ENCODE data around the gene MEF2B. TPM values are rescaled to one million over a fixed set of nuclear protein-coding genes. Genes with fewer than 3 reads are reported as not detected.
"Not testable (repeated sequence)": the region's sequence is repeated elsewhere in the genome, so short reads cannot be mapped to it uniquely, and the experiment has no call there.

The MEF2B gene
- total RNA-seq, 4 donors from 2014 or later: not detected

GRCh38 chr19:19105365-19106055 is 64.6 kb downstream of the MEF2B start:
- Histone ChIP-seq H3K4me1 (peaks cover 6 to 27% (median 17%) of the 10 kb centered on the region in 4 donors), H3K27me3 (peaks cover 0 to 5% (median 0%) of the 10 kb centered on the region in 4 donors), H3K4me3 (peak overlapping the region; percentile 34 to 54 (median 38)), H3K9me3 (no peaks in the 10 kb centered on the region), H3K36me3 (peaks cover 1 to 43% (median 14%) of the 10 kb centered on the region in 4 donors), H3K27ac (replicated peaks in 1 of 4) (no peak overlapping the region)
- WGBS: 28% methylated on average over 29 of the region's 36 CpGs
- intact Hi-C loops (cut with DNase I): no loop called here
- TF ChIP-seq POLR2A (IDR thresholded peaks at IDR 0.05; ENCODE audit: low read depth) (no peak), POLR2AphosphoS5 (IDR thresholded peaks at IDR 0.05) (no peak), EP300 (IDR thresholded peaks at IDR 0.05) (no peak), CTCF (IDR thresholded peaks at IDR 0.05) (no peak)
- no peak for DNase-seq (ENCODE audit: extremely low spot score)

- no peaks in the 10 kb centered on the region for H3K27me3 ChIP-seq
- 94% methylated on average over 11 of the region's 11 CpGs for WGBS
- no peaks in the 10 kb centered on the region for H3K9me3 ChIP-seq
- H3K4me3 ChIP-seq: no peak overlapping the region
- peaks cover 0 to 15% (median 11%) of the 10 kb centered on the region in 4 donors for H3K4me1 ChIP-seq
- peaks cover 5 to 55% (median 30%) of the 10 kb centered on the region in 4 donors for H3K36me3 ChIP-seq
- no peak for DNase-seq (ENCODE audit: extremely low spot score)
- no peak overlapping the region for H3K27ac ChIP-seq (replicated peaks in 1 of 4)
- no peak for TF ChIP-seq CTCF (IDR thresholded peaks at IDR 0.05)
- intact Hi-C loops (cut with DNase I): no loop called here
Observed at GRCh38 chr19:19103167-19103566, 66.9 kb downstream of the MEF2B start.

- H3K27me3 ChIP-seq; H3K4me3 ChIP-seq; DNase-seq (ENCODE audit: extremely low spot score); H3K9me3 ChIP-seq; intact Hi-C loops (cut with DNase I); H3K27ac ChIP-seq (replicated peaks in 1 of 4): not testable (repeated sequence)
- H3K36me3 ChIP-seq: peaks cover 6 to 55% (median 33%) of the 10 kb centered on the region in 4 donors
- H3K4me1 ChIP-seq: peaks cover 0 to 15% (median 11%) of the 10 kb centered on the region in 4 donors
- 94% methylated on average over 10 of the region's 10 CpGs for WGBS
Observed at GRCh38 chr19:19102566-19102965, 67.5 kb downstream of the MEF2B start.

GRCh38 chr19:19101540-19101939 is 68.5 kb downstream of the MEF2B start:
- H3K4me1 ChIP-seq: peaks cover 0 to 15% (median 11%) of the 10 kb centered on the region in 4 donors
- no peak overlapping the region for H3K4me3 ChIP-seq
- WGBS: 94% methylated on average over 5 of the region's 8 CpGs
- intact Hi-C loops (cut with DNase I): no loop called here
- no peak overlapping the region for H3K27ac ChIP-seq (replicated peaks in 1 of 4)
- DNase-seq (ENCODE audit: extremely low spot score): no peak
- no peak for TF ChIP-seq POLR2AphosphoS5 (IDR thresholded peaks at IDR 0.05)
- TF ChIP-seq CTCF (IDR thresholded peaks at IDR 0.05): no peak
- no peak for TF ChIP-seq POLR2A (IDR thresholded peaks at IDR 0.05; ENCODE audit: low read depth)
- no peak for TF ChIP-seq EP300 (IDR thresholded peaks at IDR 0.05)
- no peaks in the 10 kb centered on the region for H3K9me3 ChIP-seq
- no peaks in the 10 kb centered on the region for H3K27me3 ChIP-seq
- peaks cover 13 to 64% (median 43%) of the 10 kb centered on the region in 4 donors for H3K36me3 ChIP-seq

- Histone ChIP-seq H3K4me1 (no peaks in the 10 kb centered on the region), H3K9me3 (no peaks in the 10 kb centered on the region), H3K4me3 (no peak overlapping the region), H3K27me3 (no peaks in the 10 kb centered on the region), H3K27ac (replicated peaks in 1 of 4) (no peak overlapping the region), H3K36me3 (peaks cover 13 to 71% (median 48%) of the 10 kb centered on the region in 4 donors)
- intact Hi-C loops (cut with DNase I): no loop called here
- no peak for DNase-seq (ENCODE audit: extremely low spot score)
- WGBS: 82% methylated on average over 14 of the region's 18 CpGs
- TF ChIP-seq EP300 (IDR thresholded peaks at IDR 0.05): no peak
- no peak for TF ChIP-seq CTCF (IDR thresholded peaks at IDR 0.05)
- no peak for TF ChIP-seq POLR2A (IDR thresholded peaks at IDR 0.05; ENCODE audit: low read depth)
- TF ChIP-seq POLR2AphosphoS5 (IDR thresholded peaks at IDR 0.05): no peak
Observed at GRCh38 chr19:19098703-19099632, 71.1 kb downstream of the MEF2B start.
